IMR-90 (cell line): Measurements from ENCODE around the gene DPY19L1. TPM values are rescaled to one million over a fixed set of nuclear protein-coding genes. Genes with fewer than 3 reads are reported as not detected.
"Not testable (repeated sequence)": the region's sequence is repeated elsewhere in the genome, so short reads cannot be mapped to it uniquely, and the experiment has no call there.

ENCODE experiments used
- ATAC-seq: fragments of 200-7000 bp; cut with Tn5 transposase; 2 replicates; pipeline ENCODE4 v1.9.1; 2020; ENCODE audit warnings: low read depth, mild to moderate bottlenecking, moderate library complexity
- BruUV-seq: library from RNA; stranded (reverse); fragments of 400-500 nt; replicated peaks from 2 replicates; lab custom pipeline; 2021; lab: Mats Ljungman, UMichigan
- CTCF ChIA-PET: fragments of 300-600 bp; formaldehyde crosslinking; extraction: SDS; loops from one replicate; lab custom pipeline; 2021; ENCODE audit warnings: antibody characterized with exemption; lab: Yijun Ruan, JAX
- POLR2A ChIA-PET: fragments of 300-600 bp; sonication (Branson Sonifier 250); formaldehyde crosslinking; loops from one replicate; lab custom pipeline; 2022; ENCODE audit warnings: antibody characterized with exemption; ENCODE audit not compliant: unreplicated experiment; lab: Charles Lee
- DNase-seq: peaks from one replicate; pipeline ENCODE4 v3.0.0; 2013
- H2AFZ ChIP-seq: replicated peaks from 2 replicates; pipeline ENCODE3; 2013; ENCODE audit warnings: low read length, mild to moderate bottlenecking; ENCODE audit not compliant: poor library complexity
- H2AK5ac ChIP-seq: 2 replicates; pipeline ENCODE4 v1.6.1; 2013; ENCODE audit warnings: low read depth, low read length, inconsistent platforms
- H2AK9ac ChIP-seq: replicated peaks from 2 replicates; pipeline ENCODE3; 2013; ENCODE audit warnings: mild to moderate bottlenecking, low read depth, low read length, moderate library complexity; ENCODE audit not compliant: poor library complexity
- H2BK120ac ChIP-seq: 2 replicates; pipeline ENCODE4 v1.6.1; 2013; ENCODE audit warnings: low read depth, low read length, inconsistent platforms
- H2BK15ac ChIP-seq: 3 replicates; pipeline ENCODE4 v1.6.1; 2013; ENCODE audit warnings: low read depth, low read length, inconsistent platforms
- H2BK20ac ChIP-seq: 2 replicates; pipeline ENCODE4 v1.6.1; 2013; ENCODE audit warnings: low read depth, mild to moderate bottlenecking, inconsistent platforms, low read length, moderate library complexity
- H2BK5ac ChIP-seq: 2 replicates; pipeline ENCODE4 v1.6.1; 2013; ENCODE audit warnings: mild to moderate bottlenecking, low read depth, low read length, inconsistent platforms; ENCODE audit not compliant: poor library complexity, severe bottlenecking
- H3K14ac ChIP-seq: replicated peaks from 2 replicates; pipeline ENCODE4 v1.6.1; 2013; ENCODE audit warnings: low read depth, low read length, inconsistent platforms
- H3K18ac ChIP-seq: 2 replicates; pipeline ENCODE4 v1.6.1; 2013; ENCODE audit warnings: low read depth, low read length, control low read depth
- H3K23ac ChIP-seq: 2 replicates; pipeline ENCODE4 v1.6.1; 2013; ENCODE audit warnings: low read depth, low read length, inconsistent platforms
- H3K27ac ChIP-seq: 2 replicates; pipeline ENCODE4 v1.5.1; 2013; ENCODE audit warnings: mild to moderate bottlenecking, control low read depth, low read length; ENCODE audit not compliant: insufficient read depth
- H3K27me3 ChIP-seq: 2 replicates; pipeline ENCODE4 v1.6.1; 2013; ENCODE audit warnings: low read length; ENCODE audit not compliant: control insufficient read depth, insufficient read depth
- H3K36me3 ChIP-seq: 2 replicates; pipeline ENCODE4 v1.6.1; 2013; ENCODE audit warnings: low read length, mixed read lengths; ENCODE audit not compliant: control insufficient read depth, insufficient read depth
- H3K4ac ChIP-seq: 2 replicates; pipeline ENCODE4 v1.6.1; 2013; ENCODE audit warnings: low read depth, low read length, inconsistent platforms
- H3K4me1 ChIP-seq: 2 replicates; pipeline ENCODE4 v1.6.1; 2013; ENCODE audit warnings: low read length, mixed read lengths; ENCODE audit not compliant: control insufficient read depth, insufficient read depth
- H3K4me2 ChIP-seq: 2 replicates; pipeline ENCODE4 v1.6.1; 2013; ENCODE audit warnings: low read depth, mild to moderate bottlenecking, control low read depth, low read length, moderate library complexity
- H3K4me3 ChIP-seq: 2 replicates; pipeline ENCODE4 v1.5.1; 2013; ENCODE audit warnings: low read depth, mild to moderate bottlenecking, control low read depth, low read length, moderate library complexity; ENCODE audit not compliant: insufficient read depth
- H3K56ac ChIP-seq: 2 replicates; pipeline ENCODE4 v1.6.1; 2013; ENCODE audit warnings: low read length, inconsistent platforms; ENCODE audit not compliant: insufficient read depth; ENCODE audit errors: extremely low read depth
- H3K79me1 ChIP-seq, 2 experiments: 2 replicates each; pipeline ENCODE4 v1.6.1; 2013; ENCODE audit warnings: low read length in 2 of 2, inconsistent platforms in 1 of 2, low read depth in 1 of 2
- H3K9ac ChIP-seq: 2 replicates; pipeline ENCODE4 v1.6.1; 2013; ENCODE audit warnings: low read depth, low read length, control low read depth
- H3K9me1 ChIP-seq: 2 replicates; pipeline ENCODE4 v1.6.1; 2013; ENCODE audit warnings: low read length, inconsistent platforms; ENCODE audit not compliant: insufficient read depth
- H3K9me3 ChIP-seq: 2 replicates; pipeline ENCODE4 v1.6.1; 2013; ENCODE audit warnings: low read length; ENCODE audit not compliant: control insufficient read depth, insufficient read depth
- H4K20me1 ChIP-seq: 2 replicates; pipeline ENCODE4 v1.6.1; 2013; ENCODE audit warnings: low read length, inconsistent platforms; ENCODE audit not compliant: insufficient read depth
- H4K5ac ChIP-seq: 2 replicates; pipeline ENCODE4 v1.6.1; 2013; ENCODE audit warnings: mild to moderate bottlenecking, low read depth, low read length, control low read depth
- H4K8ac ChIP-seq, 2 experiments: 2 replicates each; pipeline ENCODE4 v1.6.1; 2013; ENCODE audit warnings: low read depth in 2 of 2, low read length in 2 of 2, control low read depth in 1 of 2, inconsistent platforms in 1 of 2
- H4K91ac ChIP-seq: 2 replicates; pipeline ENCODE4 v1.6.1; 2013; ENCODE audit warnings: low read depth, low read length, inconsistent platforms; ENCODE audit not compliant: insufficient read depth
- WGBS, 2 experiments: methylation state at CpG; one replicate each; pipeline versions ENCODE4 v1.1.5 to v1.1.7; 2013; ENCODE audit warnings: missing lambda C conversion rate in 2 of 2; ENCODE audit not compliant: insufficient read length in 1 of 2; ENCODE audit errors: extremely low coverage in 2 of 2; 5-methylcytosine and 5-hydroxymethylcytosine counted together
- dilution Hi-C: fragments of 300-500 bp; cut with HindIII; formaldehyde crosslinking; loops from one replicate; pipeline ENCODE4 v1.14.3; 2018; ENCODE audit warnings: low sequenced_read_pairs; ENCODE audit not compliant: unreplicated experiment
- in situ Hi-C: fragments of 300-500 bp; cut with MboI; formaldehyde crosslinking; loops from 3 replicates; pipeline ENCODE4 v1.14.3; 2019; ENCODE audit warnings: low sequenced_read_pairs, inconsistent platforms, mixed read lengths
- intact Hi-C: fragments of 100-400 bp; cut with micrococcal nuclease; formaldehyde crosslinking; loops from 2 replicates; pipeline ENCODE4 v1.10.0; 2022
- polyA plus RNA-seq, 3 experiments: library from polyadenylated mRNA; depleted of rRNA; stranded (reverse); fragments of >200 nt; gene quantifications; 2 replicates each; pipeline ENCODE4 v1.2.3, GENCODE V29; 2012; ENCODE audit warnings: low replicate concordance in 1 of 3
- total RNA-seq: library from RNA; depleted of rRNA; stranded (reverse); fragments of >200 nt; gene quantifications from 2 replicates; pipeline ENCODE4 v1.2.3, GENCODE V29; 2012

Gene DPY19L1
- total and polyA plus RNA-seq, 2 of the 4 experiments (the other 2 are of a cell fraction): 12.1 to 12.2 TPM

GRCh38 chr7:34979124-34979523 lies 58.2 kb downstream of the DPY19L1 start:
- H2BK5ac ChIP-seq, H2BK15ac ChIP-seq, H3K4me3 ChIP-seq, H3K79me1 ChIP-seq, CTCF ChIA-PET, H3K27me3 ChIP-seq, H2AK9ac ChIP-seq, H3K9me1 ChIP-seq, H4K5ac ChIP-seq, H3K9ac ChIP-seq, H3K36me3 ChIP-seq, H4K20me1 ChIP-seq, in situ Hi-C loops, H2BK20ac ChIP-seq, dilution Hi-C loops, H3K4me1 ChIP-seq, H2AK5ac ChIP-seq, BruUV-seq, H4K91ac ChIP-seq, H3K56ac ChIP-seq, intact Hi-C loops, H3K23ac ChIP-seq, H4K8ac ChIP-seq, H3K4ac ChIP-seq, H3K14ac ChIP-seq, POLR2A ChIA-PET, H3K9me3 ChIP-seq, H3K18ac ChIP-seq, H2BK120ac ChIP-seq, DNase-seq, ATAC-seq, H2AFZ ChIP-seq, H3K4me2 ChIP-seq, H3K27ac ChIP-seq: not testable (repeated sequence)
- WGBS, 2 experiments: no CpG with 5 or more reads among the region's 2 CpGs
